CD4-positive, alpha-beta T cell (primary cell): Measurements from ENCODE around the gene GMCL2. TPM values are rescaled to one million over a fixed set of nuclear protein-coding genes. Genes with fewer than 3 reads are reported as not detected.
A peak's percentile ranks its signal among the peaks of the same experiment; 100 is the strongest.

Experiments used
- ATAC-seq: fragments of 200-7000 bp; cut with Tn5 transposase; one replicate; pipeline ENCODE4 v1.10.0; 2022; ENCODE audit warnings: mild to moderate bottlenecking; ENCODE audit not compliant: poor library complexity
- CTCF ChIA-PET: fragments of 350-600 bp; sonication (Branson Sonifier 250); formaldehyde crosslinking; loops from one replicate; lab custom pipeline; 2021; ENCODE audit warnings: antibody characterized with exemption, inconsistent platforms; lab: Charles Lee
- POLR2A ChIA-PET: fragments of 350-600 bp; sonication (Branson Sonifier 250); formaldehyde crosslinking; loops from one replicate; lab custom pipeline; 2021; ENCODE audit warnings: antibody characterized with exemption, inconsistent platforms; lab: Charles Lee
- DNase-seq, 14 experiments: peaks; one replicate each; pipeline ENCODE4 v3.0.0-alpha.2; 2013 to 2020; ENCODE audit warnings: mixed read lengths in 2 of 14
- H3K27ac ChIP-seq, 2 donors: one replicate each; pipeline versions ENCODE4 v1.5.1 to v1.7.0; 2013; ENCODE audit warnings: low read length in 2 of 2, low read depth in 1 of 2, mild to moderate bottlenecking in 1 of 2
- H3K27me3 ChIP-seq, 2 experiments: 1 replicate in 1 of 2; 2 replicates in 1 of 2; pipeline versions ENCODE4 v1.6.1 to v1.7.0; 2013; ENCODE audit warnings: low read length in 2 of 2, control low read depth in 1 of 2, mild to moderate bottlenecking in 1 of 2, moderate library complexity in 1 of 2; ENCODE audit not compliant: insufficient read depth in 2 of 2, control insufficient read depth in 1 of 2
- H3K36me3 ChIP-seq: one replicate; pipeline ENCODE4 v1.6.1; 2013; ENCODE audit warnings: low read length, control low read depth; ENCODE audit not compliant: insufficient read depth
- H3K4me1 ChIP-seq: one replicate; pipeline ENCODE4 v1.6.1; 2013; ENCODE audit warnings: low read length, control low read depth; ENCODE audit not compliant: insufficient read depth
- H3K4me3 ChIP-seq: one replicate; pipeline ENCODE4 v1.5.1; 2013; ENCODE audit warnings: mild to moderate bottlenecking, low read length, moderate library complexity
- H3K9me3 ChIP-seq, 2 experiments: 1 replicate in 1 of 2; 2 replicates in 1 of 2; pipeline versions ENCODE4 v1.6.1 to v1.7.0; 2013; ENCODE audit warnings: low read length in 2 of 2, mild to moderate bottlenecking in 2 of 2, control low read depth in 1 of 2, moderate library complexity in 1 of 2; ENCODE audit not compliant: control insufficient read depth in 1 of 2, insufficient read depth in 1 of 2
- H3K27ac Mint-ChIP-seq: one replicate; pipeline ENCODE4 v1.8.0; 2020; ENCODE audit warnings: mixed read lengths
- H3K27me3 Mint-ChIP-seq: one replicate; pipeline ENCODE4 v1.8.0; 2021; ENCODE audit warnings: mixed read lengths
- H3K36me3 Mint-ChIP-seq: one replicate; pipeline ENCODE4 v1.8.0; 2021; ENCODE audit warnings: low read depth, mixed read lengths
- H3K4me1 Mint-ChIP-seq: one replicate; pipeline ENCODE4 v1.8.0; 2021; ENCODE audit warnings: low read depth, mixed read lengths
- H3K4me3 Mint-ChIP-seq: one replicate; pipeline ENCODE4 v1.8.0; 2020; ENCODE audit warnings: mild to moderate bottlenecking, mixed read lengths
- H3K9me3 Mint-ChIP-seq: one replicate; pipeline ENCODE4 v1.8.0; 2020; ENCODE audit warnings: mixed read lengths
- intact Hi-C, 2 experiments: fragments of 100-400 bp; cut with DNase I in 1 of 2; cut with micrococcal nuclease in 1 of 2; formaldehyde crosslinking; loops; one replicate each; pipeline versions ENCODE4 v1.15.1 to v1.9.0; 2023 to 2025; cut with DNase I, micrococcal nuclease
- total RNA-seq, 174 experiments: library from RNA in 2 of 174; stranded (reverse) in 2 of 174; gene quantifications; one replicate each; pipeline ENCODE4 v1.2.3 and lab custom pipeline; 2021 to 2026
- TF ChIP-seq, protein P1 (sequence below): fragments of 200-600 bp; IDR thresholded peaks from one replicate; pipeline ENCODE4 v1.8.0; 2022; ENCODE audit warnings: antibody characterized with exemption, mild to moderate bottlenecking

The GMCL2 gene
- total RNA-seq, 2 experiments from 2014 or later: not detected

DNA sequence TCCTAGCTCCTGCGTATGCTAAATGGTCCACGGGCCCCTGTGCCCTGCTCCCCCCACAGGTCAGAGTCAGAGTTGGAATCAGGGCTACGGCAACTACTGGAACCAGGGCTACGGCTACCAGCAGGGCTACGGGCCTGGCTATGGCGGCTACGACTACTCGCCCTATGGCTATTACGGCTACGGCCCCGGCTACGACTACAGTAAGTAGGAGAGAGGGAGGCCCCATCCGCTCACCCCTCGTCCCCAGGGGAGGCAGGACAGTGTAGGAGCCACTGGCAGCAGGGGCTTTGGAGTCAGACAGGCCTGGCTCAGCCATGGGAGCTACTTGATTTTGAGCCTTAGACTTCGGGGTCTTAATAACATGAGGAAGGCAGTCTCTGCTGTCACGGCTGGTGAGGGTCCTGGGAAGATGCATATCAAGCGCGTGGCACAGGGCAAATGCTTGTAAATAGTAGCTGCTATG is 22.9 kb upstream of the GMCL2 start:
- peaks cover 32% of the 10 kb centered on the region for H3K4me1 ChIP-seq
- CTCF ChIA-PET: no interaction called here
- Mint-ChIP-seq H3K4me3 (no peak overlapping the region), H3K4me1 (peaks cover 42% of the 10 kb centered on the region), H3K27ac (no peak overlapping the region), H3K36me3 (peaks cover 98% of the 10 kb centered on the region), H3K27me3 (no peaks in the 10 kb centered on the region), H3K9me3 (no peaks in the 10 kb centered on the region)
- POLR2A ChIA-PET: no interaction called here
- peaks cover 89% of the 10 kb centered on the region for H3K36me3 ChIP-seq
- no peak for ATAC-seq
- H3K27ac ChIP-seq: no peak overlapping the region
- no peak for DNase-seq
- H3K4me3 ChIP-seq: no peak overlapping the region
- intact Hi-C loops: no loop called here
- H3K27me3 ChIP-seq: no peaks in the 10 kb centered on the region
- H3K9me3 ChIP-seq: no peaks in the 10 kb centered on the region
- TF ChIP-seq, protein P1, sequence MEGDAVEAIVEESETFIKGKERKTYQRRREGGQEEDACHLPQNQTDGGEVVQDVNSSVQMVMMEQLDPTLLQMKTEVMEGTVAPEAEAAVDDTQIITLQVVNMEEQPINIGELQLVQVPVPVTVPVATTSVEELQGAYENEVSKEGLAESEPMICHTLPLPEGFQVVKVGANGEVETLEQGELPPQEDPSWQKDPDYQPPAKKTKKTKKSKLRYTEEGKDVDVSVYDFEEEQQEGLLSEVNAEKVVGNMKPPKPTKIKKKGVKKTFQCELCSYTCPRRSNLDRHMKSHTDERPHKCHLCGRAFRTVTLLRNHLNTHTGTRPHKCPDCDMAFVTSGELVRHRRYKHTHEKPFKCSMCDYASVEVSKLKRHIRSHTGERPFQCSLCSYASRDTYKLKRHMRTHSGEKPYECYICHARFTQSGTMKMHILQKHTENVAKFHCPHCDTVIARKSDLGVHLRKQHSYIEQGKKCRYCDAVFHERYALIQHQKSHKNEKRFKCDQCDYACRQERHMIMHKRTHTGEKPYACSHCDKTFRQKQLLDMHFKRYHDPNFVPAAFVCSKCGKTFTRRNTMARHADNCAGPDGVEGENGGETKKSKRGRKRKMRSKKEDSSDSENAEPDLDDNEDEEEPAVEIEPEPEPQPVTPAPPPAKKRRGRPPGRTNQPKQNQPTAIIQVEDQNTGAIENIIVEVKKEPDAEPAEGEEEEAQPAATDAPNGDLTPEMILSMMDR: no peak

DNA sequence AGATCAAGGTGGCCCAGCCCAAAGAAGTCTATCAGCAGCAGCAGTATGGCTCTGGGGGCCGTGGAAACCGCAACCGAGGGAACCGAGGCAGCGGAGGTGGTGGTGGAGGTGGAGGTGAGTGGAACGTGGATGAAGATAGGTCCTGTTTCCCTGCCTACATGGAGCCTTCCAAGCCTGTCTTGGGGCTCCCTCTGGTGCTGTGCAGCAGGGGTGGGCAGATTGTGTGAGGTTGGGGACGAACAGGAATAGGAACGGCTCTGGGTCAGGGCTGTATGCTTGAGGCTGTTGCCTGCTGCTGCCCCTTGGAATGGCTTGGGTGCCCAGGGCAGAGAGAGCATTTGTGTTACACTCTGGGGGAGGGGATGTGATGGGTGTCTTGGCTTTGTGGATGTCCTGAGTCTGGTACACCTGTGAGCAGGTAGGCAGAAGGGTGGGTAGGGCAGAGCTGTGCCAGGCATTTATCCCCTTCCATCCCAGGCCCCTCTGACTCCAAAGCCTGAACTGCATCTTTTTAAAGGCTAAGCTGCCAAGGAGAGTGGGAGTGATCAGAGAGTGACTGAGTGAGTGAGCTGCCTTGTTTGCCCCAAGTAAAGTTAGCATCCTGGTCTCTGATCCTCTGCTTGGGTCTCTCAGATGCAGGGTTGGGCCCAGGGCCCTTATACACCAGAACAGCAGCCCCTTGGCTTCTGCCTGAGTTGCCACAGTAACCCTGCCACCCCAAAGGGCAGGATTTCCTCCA is 22.3 kb upstream of the GMCL2 start:
- Histone ChIP-seq H3K9me3 (no peaks in the 10 kb centered on the region), H3K36me3 (peaks cover 83% of the 10 kb centered on the region), H3K4me1 (peaks cover 32% of the 10 kb centered on the region), H3K4me3 (no peak overlapping the region), H3K27ac (no peak overlapping the region), H3K27me3 (no peaks in the 10 kb centered on the region)
- peaks cover under 1% of the 10 kb centered on the region for H3K27me3 Mint-ChIP-seq
- ChIA-PET POLR2A (no interaction called here), CTCF (no interaction called here)
- intact Hi-C loops: loop anchor here in 1 of 2 experiments (10.0 kb wide), 1 partner anchor 1565 kb away; the partner anchor contains the start of gene TSPAN17
- peaks cover 93% of the 10 kb centered on the region for H3K36me3 Mint-ChIP-seq
- H3K9me3 Mint-ChIP-seq: no peaks in the 10 kb centered on the region
- H3K27ac Mint-ChIP-seq: peak overlapping the region; percentile 83
- no peak overlapping the region for H3K4me3 Mint-ChIP-seq
- ATAC-seq (no peak), DNase-seq (no peak)
- peaks cover 42% of the 10 kb centered on the region for H3K4me1 Mint-ChIP-seq
- TF ChIP-seq, protein P1: no peak

DNA sequence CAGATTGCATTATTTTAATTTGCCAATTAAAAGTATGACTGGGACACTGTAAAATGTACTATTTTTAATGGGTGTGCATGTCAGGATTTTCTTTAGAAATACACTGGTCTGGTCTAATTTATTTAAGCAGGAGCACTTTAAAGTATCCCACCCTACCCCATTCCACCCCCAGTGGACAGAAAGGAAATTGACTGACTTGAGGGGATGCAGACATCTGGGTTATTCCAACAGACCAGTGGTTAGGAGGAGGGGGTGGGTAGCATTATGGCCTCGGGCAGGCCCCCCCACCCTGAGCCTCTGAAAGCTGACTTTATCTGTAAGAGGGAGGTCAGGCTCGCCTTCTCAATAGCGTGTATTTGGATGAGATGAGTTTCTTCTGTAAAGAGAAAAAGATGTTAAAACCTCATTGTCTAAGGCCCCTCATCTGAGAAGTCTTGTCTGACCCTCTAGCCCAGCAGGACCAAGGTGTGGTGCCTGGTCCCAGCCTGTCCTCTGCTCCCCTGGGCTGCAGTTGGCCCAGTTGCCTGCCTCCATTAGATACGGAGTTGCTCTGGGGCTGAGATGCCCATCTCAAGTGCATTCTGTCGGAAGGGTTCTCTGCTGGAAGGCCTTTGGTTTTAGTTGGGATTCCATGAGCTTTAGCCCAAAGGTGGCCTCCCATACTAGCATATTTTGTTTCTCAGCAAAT is 21.5 kb upstream of the GMCL2 start:
- TF ChIP-seq, protein P1: no peak
- peaks cover 35% of the 10 kb centered on the region for H3K4me1 ChIP-seq
- Mint-ChIP-seq H3K4me1 (peaks cover 47% of the 10 kb centered on the region), H3K36me3 (peaks cover 90% of the 10 kb centered on the region), H3K4me3 (no peak overlapping the region), H3K9me3 (no peaks in the 10 kb centered on the region), H3K27me3 (peaks cover 4% of the 10 kb centered on the region), H3K27ac (peak overlapping the region; percentile 83)
- ChIA-PET POLR2A (no interaction called here), CTCF (no interaction called here)
- no peak for ATAC-seq
- no peak overlapping the region for H3K27ac ChIP-seq
- intact Hi-C loops: loop anchor here in 1 of 2 experiments (10.0 kb wide), 1 partner anchor 1564 kb away; the partner anchor contains the start of gene TSPAN17
- no peak overlapping the region for H3K4me3 ChIP-seq
- H3K36me3 ChIP-seq: peaks cover 75% of the 10 kb centered on the region
- no peaks in the 10 kb centered on the region for H3K27me3 ChIP-seq
- peak in 1 of 14 experiments; percentile 16 for DNase-seq
- no peaks in the 10 kb centered on the region for H3K9me3 ChIP-seq
